SK-N-MC (cell line): Measurements from ENCODE around the gene CPXM2.
"Not testable (repeated sequence)": the region's sequence is repeated elsewhere in the genome, so short reads cannot be mapped to it uniquely, and the experiment has no call there.

ENCODE experiments used
- DNase-seq: peaks from one replicate; pipeline ENCODE4 v3.0.0-alpha.2; 2011; ENCODE audit warnings: low read depth, low spot score
- H3K27ac ChIP-seq: fragments of 200-600 bp; sonication (generic); 2 replicates; pipeline ENCODE4 v1.5.1; 2016; ENCODE audit warnings: mixed run types
- H3K36me3 ChIP-seq: fragments of 200-600 bp; sonication (generic); 2 replicates; pipeline ENCODE4 v1.6.1; 2017; ENCODE audit warnings: antibody characterized with exemption, low read length, mixed read lengths; ENCODE audit not compliant: insufficient read depth
- H3K4me3 ChIP-seq: fragments of 200-600 bp; sonication (generic); 2 replicates; pipeline ENCODE4 v1.5.1; 2016
- H3K9ac ChIP-seq: fragments of 200-600 bp; sonication (generic); 2 replicates; pipeline ENCODE4 v1.8.0; 2017; ENCODE audit warnings: mixed run types, mixed read lengths; ENCODE audit not compliant: insufficient read length
- H3K9me3 ChIP-seq: fragments of 200-600 bp; sonication (generic); 2 replicates; pipeline ENCODE4 v1.6.1; 2017; ENCODE audit warnings: low read depth, mild to moderate bottlenecking, antibody characterized with exemption, low read length, moderate library complexity, mixed read lengths
- EZH2 ChIP-seq: fragments of 200-600 bp; sonication (generic); IDR thresholded peaks from one replicate; pipeline ENCODE4 v1.6.1; 2017; ENCODE audit warnings: antibody characterized with exemption
- FOXP2 ChIP-seq: optimal IDR thresholded peaks from 2 replicates; pipeline ENCODE3; 2011; ENCODE audit warnings: mild to moderate bottlenecking, moderate library complexity; ENCODE audit not compliant: insufficient read depth; ENCODE audit errors: extremely low read length, control extremely low read depth
- POLR2AphosphoS5 ChIP-seq: IDR thresholded peaks from 2 replicates; pipeline ENCODE4 v1.6.1; 2012; ENCODE audit warnings: mild to moderate bottlenecking, low read depth, low read length, borderline replicate concordance

CPXM2 gene

DNA sequence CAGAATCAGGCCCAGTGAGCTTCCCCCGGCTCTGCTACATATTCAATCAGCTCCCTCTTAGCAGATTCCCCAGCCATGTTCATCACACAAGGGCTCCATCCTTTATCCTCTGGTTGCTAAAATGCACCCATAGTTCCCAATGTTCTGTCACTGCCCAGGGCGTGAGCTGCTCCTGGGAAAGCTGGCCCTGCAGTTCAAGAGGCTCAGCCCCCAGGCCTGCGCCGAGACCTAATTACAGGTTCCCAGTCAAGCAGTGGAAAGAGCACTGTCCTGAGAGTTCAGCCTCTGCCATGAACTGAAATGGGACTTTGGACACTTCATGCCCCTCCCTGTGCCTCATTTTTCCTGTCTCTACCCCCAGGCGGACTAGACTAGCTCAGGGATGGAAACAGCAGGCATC lies 149.9 kb downstream of the CPXM2 start:
- Histone ChIP-seq H3K4me3 (no peak overlapping the region), H3K9me3 (no peaks in the 10 kb centered on the region), H3K36me3 (no peaks in the 10 kb centered on the region), H3K27ac (no peak overlapping the region), H3K9ac (no peak overlapping the region)
- no peak for DNase-seq
- no peak for TF ChIP-seq POLR2AphosphoS5
- TF ChIP-seq EZH2, result no peak
- no peak for TF ChIP-seq FOXP2

GRCh38 chr10:123741146-123741545 lies 150.5 kb downstream of the CPXM2 start:
- Histone ChIP-seq H3K4me3 (no peak overlapping the region), H3K27ac (no peak overlapping the region), H3K9me3 (no peaks in the 10 kb centered on the region), H3K9ac (no peak overlapping the region), H3K36me3 (no peaks in the 10 kb centered on the region)
- TF ChIP-seq POLR2AphosphoS5 (no peak), EZH2 (no peak), FOXP2 (no peak)
- DNase-seq, result no peak

DNA sequence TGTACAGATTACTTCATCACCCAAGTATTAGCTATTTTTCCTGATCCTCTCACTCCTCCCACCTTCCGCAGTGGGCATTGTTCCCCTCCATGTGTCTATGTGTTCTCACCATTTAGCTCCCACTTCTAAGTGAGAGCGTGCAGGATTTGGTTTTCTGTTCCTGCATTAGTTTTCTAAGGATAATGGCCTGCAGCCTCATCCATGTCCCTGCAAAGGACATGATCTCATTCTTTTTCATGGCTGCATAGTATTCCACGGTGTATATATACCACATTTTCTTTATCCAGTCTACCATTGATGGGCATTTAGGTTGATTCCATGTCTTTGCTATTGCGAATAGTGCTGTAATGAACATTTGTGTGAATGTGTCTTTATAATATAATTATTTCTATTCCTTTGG lies 154.7 kb downstream of the CPXM2 start:
- not testable (repeated sequence) for H3K27ac ChIP-seq, H3K9me3 ChIP-seq, H3K4me3 ChIP-seq, H3K9ac ChIP-seq, H3K36me3 ChIP-seq, DNase-seq

DNA sequence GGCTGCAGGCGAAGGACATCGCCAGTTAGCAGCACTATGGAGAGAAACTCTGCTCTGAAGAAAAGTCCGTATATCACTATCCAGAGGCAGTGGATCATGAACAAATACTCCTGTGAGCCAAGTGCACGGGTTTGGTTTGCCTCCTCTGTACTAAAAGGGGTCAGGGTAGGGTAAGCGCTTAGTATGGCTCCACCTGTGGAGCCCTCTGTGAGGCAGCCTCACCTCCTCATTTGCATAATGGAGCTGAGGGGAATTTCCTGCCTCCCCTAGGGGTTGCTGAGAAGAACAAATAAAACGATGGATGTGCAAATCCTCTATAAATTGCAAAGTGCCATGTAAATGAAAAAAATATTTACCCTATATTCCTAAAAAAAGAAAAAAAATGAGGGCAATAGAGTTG lies 162.1 kb downstream of the CPXM2 start:
- no peak overlapping the region for H3K27ac ChIP-seq
- no peak overlapping the region for H3K4me3 ChIP-seq
- DNase-seq, result no peak
- TF ChIP-seq POLR2AphosphoS5, result no peak
- TF ChIP-seq FOXP2, result no peak
- TF ChIP-seq EZH2, result no peak
- H3K36me3 ChIP-seq, result no peaks in the 10 kb centered on the region
- no peak overlapping the region for H3K9ac ChIP-seq
- H3K9me3 ChIP-seq, result no peaks in the 10 kb centered on the region

DNA sequence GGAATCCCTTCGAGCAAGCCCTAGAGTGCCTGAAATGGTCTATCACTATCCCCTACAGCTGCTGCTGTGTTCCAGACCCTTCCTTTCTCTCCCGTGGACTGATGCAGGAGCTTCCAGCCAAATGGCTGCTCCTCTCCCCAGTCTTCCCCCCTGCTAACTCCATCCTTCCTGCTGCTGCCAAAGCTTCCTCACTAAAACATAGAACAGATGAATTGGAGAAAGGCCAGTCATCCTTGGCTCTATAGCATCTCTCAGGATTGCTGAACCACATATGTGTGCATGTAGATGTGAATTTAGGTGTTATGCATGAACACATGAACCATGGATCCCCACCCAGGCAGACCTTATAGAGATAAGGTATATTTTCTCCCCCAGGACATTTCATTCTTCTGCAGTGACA lies 164.8 kb downstream of the CPXM2 start:
- no peaks in the 10 kb centered on the region for H3K9me3 ChIP-seq
- no peak overlapping the region for H3K4me3 ChIP-seq
- DNase-seq, result no peak
- no peak overlapping the region for H3K9ac ChIP-seq
- no peak for TF ChIP-seq EZH2
- no peak for TF ChIP-seq POLR2AphosphoS5
- no peak for TF ChIP-seq FOXP2
- no peak overlapping the region for H3K27ac ChIP-seq
- H3K36me3 ChIP-seq, result no peaks in the 10 kb centered on the region

DNA sequence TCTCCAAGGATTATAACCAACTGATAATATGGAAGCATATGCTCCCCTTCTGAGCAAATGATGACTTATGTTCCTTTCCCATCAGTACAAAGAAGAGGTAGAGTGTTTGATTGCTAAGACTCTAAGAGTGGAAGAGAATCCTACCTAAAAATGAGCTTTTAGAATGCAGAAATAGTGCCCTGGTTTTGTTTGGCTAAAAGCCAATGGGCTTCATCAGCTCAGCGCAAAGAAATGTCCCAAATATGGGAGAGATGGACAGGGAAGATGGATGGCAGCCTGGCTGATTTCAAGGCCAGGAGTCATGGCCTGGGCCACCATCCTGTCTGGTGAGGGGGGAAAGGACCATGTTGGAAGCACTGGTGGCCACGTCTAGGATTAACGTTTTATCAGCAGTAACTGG lies 165.2 kb downstream of the CPXM2 start:
- no peak for TF ChIP-seq POLR2AphosphoS5
- TF ChIP-seq EZH2, result no peak
- no peak for TF ChIP-seq FOXP2
- no peak overlapping the region for H3K27ac ChIP-seq
- H3K9ac ChIP-seq, result no peak overlapping the region
- no peak for DNase-seq
- H3K9me3 ChIP-seq, result no peaks in the 10 kb centered on the region
- no peaks in the 10 kb centered on the region for H3K36me3 ChIP-seq
- H3K4me3 ChIP-seq, result no peak overlapping the region

GRCh38 chr10:123724747-123725146 lies 166.9 kb downstream of the CPXM2 start:
- H3K36me3 ChIP-seq, result no peaks in the 10 kb centered on the region
- TF ChIP-seq FOXP2 (no peak), EZH2 (no peak), POLR2AphosphoS5 (no peak)
- no peak overlapping the region for H3K9ac ChIP-seq
- no peaks in the 10 kb centered on the region for H3K9me3 ChIP-seq
- no peak for DNase-seq
- no peak overlapping the region for H3K4me3 ChIP-seq
- H3K27ac ChIP-seq, result no peak overlapping the region

DNA sequence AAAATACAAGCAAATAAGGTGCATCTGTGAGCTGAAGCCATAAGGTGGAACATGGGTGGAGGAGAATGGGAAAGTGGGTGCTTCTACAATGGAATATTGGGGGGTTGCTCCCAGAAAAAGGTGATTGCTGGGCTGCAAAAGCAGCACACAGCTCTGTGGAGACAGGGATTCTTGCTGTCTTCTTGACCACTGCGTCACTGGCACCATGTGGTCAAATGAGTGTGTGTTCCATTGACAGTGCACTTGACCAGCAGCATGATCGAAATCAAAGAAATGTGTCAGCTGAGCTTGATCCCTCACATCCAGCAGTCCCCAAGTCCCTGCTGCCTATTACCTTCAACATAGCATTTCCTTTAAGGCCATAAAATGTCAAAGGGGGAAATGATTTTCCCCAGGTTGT lies 169.3 kb downstream of the CPXM2 start:
- Histone ChIP-seq H3K36me3 (no peaks in the 10 kb centered on the region), H3K9me3 (no peaks in the 10 kb centered on the region), H3K9ac (no peak overlapping the region), H3K4me3 (no peak overlapping the region), H3K27ac (no peak overlapping the region)
- no peak for DNase-seq
- TF ChIP-seq FOXP2, result no peak
- no peak for TF ChIP-seq POLR2AphosphoS5
- TF ChIP-seq EZH2, result no peak

- no peaks in the 10 kb centered on the region for H3K9me3 ChIP-seq
- no peak overlapping the region for H3K4me3 ChIP-seq
- no peak for DNase-seq
- TF ChIP-seq FOXP2 (no peak), EZH2 (no peak), POLR2AphosphoS5 (no peak)
- H3K27ac ChIP-seq, result no peak overlapping the region
- H3K36me3 ChIP-seq, result no peaks in the 10 kb centered on the region
- no peak overlapping the region for H3K9ac ChIP-seq
Observed at GRCh38 chr10:123721441-123722049, 170.1 kb downstream of the CPXM2 start.
